Mesendoderm (in vitro differentiated cells): ENCODE results near the gene ABCA1.

Source experiments
- DNase-seq: peaks from one replicate; pipeline ENCODE4 v3.0.0; 2013
- H2AK5ac ChIP-seq: 2 replicates; pipeline ENCODE4 v1.6.1; 2013; ENCODE audit warnings: low read length, inconsistent platforms
- H2BK120ac ChIP-seq: 2 replicates; pipeline ENCODE4 v1.6.1; 2013; ENCODE audit warnings: low read depth, mild to moderate bottlenecking, low read length, moderate library complexity, mixed read lengths
- H2BK15ac ChIP-seq: replicated peaks from 2 replicates; pipeline ENCODE4 v1.6.1; 2013; ENCODE audit warnings: low read depth, mild to moderate bottlenecking, moderate library complexity
- H2BK5ac ChIP-seq: 2 replicates; pipeline ENCODE4 v1.6.1; 2013; ENCODE audit warnings: low read length, inconsistent platforms
- H3K18ac ChIP-seq: 2 replicates; pipeline ENCODE4 v1.6.1; 2013; ENCODE audit warnings: mild to moderate bottlenecking, low read length, mixed read lengths
- H3K23ac ChIP-seq: one replicate; pipeline ENCODE4 v1.6.1; 2013; ENCODE audit warnings: low read length
- H3K27ac ChIP-seq: 2 replicates; pipeline ENCODE4 v1.5.1; 2013; ENCODE audit warnings: low read depth, mild to moderate bottlenecking, inconsistent platforms, low read length, moderate library complexity
- H3K27me3 ChIP-seq: 2 replicates; pipeline ENCODE4 v1.6.1; 2013; ENCODE audit warnings: low read length, control low read depth, mild to moderate bottlenecking, inconsistent platforms; ENCODE audit not compliant: insufficient read depth, poor library complexity
- H3K36me3 ChIP-seq: 2 replicates; pipeline ENCODE4 v1.6.1; 2013; ENCODE audit warnings: low read length, inconsistent platforms; ENCODE audit not compliant: control insufficient read depth, insufficient read depth
- H3K4ac ChIP-seq: one replicate; pipeline ENCODE4 v1.6.1; 2013; ENCODE audit warnings: low read depth, mild to moderate bottlenecking, low read length, moderate library complexity
- H3K4me1 ChIP-seq: 2 replicates; pipeline ENCODE4 v1.6.1; 2013; ENCODE audit warnings: low read depth, low read length, inconsistent platforms; ENCODE audit not compliant: control insufficient read depth
- H3K4me2 ChIP-seq: 2 replicates; pipeline ENCODE4 v1.6.1; 2013; ENCODE audit warnings: low read length
- H3K4me3 ChIP-seq: 2 replicates; pipeline ENCODE4 v1.5.1; 2013; ENCODE audit warnings: mild to moderate bottlenecking, low read length
- H3K56ac ChIP-seq: one replicate; pipeline ENCODE4 v1.6.1; 2013; ENCODE audit warnings: low read length
- H3K79me1 ChIP-seq: 2 replicates; pipeline ENCODE4 v1.6.1; 2013; ENCODE audit warnings: low read length, inconsistent platforms
- H3K79me2 ChIP-seq: 2 replicates; pipeline ENCODE4 v1.6.1; 2013; ENCODE audit warnings: mild to moderate bottlenecking, low read length; ENCODE audit not compliant: control insufficient read depth, insufficient read depth
- H3K9ac ChIP-seq: 2 replicates; pipeline ENCODE4 v1.6.1; 2013; ENCODE audit warnings: low read length, inconsistent platforms
- H4K5ac ChIP-seq: one replicate; pipeline ENCODE4 v1.6.1; 2013; ENCODE audit warnings: low read length
- H4K8ac ChIP-seq: one replicate; pipeline ENCODE4 v1.6.1; 2013; ENCODE audit warnings: low read depth, mild to moderate bottlenecking, control low read depth, low read length, moderate library complexity
- WGBS: extraction: QIAGEN DNeasy Blood & Tissue Kit; methylation state at CpG from one replicate; pipeline ENCODE4 v1.1.7; 2013; ENCODE audit warnings: low lambda C conversion rate, missing lambda C conversion rate; ENCODE audit not compliant: insufficient coverage; ENCODE audit errors: extremely low coverage; 5-methylcytosine and 5-hydroxymethylcytosine counted together

The ABCA1 gene

DNA sequence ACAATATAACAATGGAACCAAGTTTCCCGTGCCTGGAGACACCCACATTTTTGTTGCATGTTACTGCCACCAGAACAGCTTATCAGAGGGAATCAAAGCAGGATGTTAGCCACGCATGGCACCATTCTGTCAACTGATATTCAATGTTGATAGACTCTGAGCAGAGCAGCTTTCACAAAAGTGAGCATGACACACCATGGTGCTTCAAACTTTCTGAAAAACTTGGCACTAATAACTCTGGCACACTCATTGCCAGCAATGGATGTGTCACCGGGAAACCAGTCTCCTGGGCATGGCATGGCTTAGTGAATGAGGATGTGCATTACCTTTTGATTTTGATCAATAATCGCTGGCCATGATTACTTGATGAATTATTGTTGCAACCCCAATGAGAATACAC lies 144.4 kb downstream of the ABCA1 start:
- H3K27ac ChIP-seq: no peak overlapping the region
- DNase-seq: no peak
- no peak overlapping the region for H2BK120ac ChIP-seq
- no peak overlapping the region for H4K5ac ChIP-seq
- no peaks in the 10 kb centered on the region for H3K79me2 ChIP-seq
- no peak overlapping the region for H3K9ac ChIP-seq
- no peaks in the 10 kb centered on the region for H3K36me3 ChIP-seq
- no peak overlapping the region for H3K4me3 ChIP-seq
- no peak overlapping the region for H3K56ac ChIP-seq
- H2BK5ac ChIP-seq: no peak overlapping the region
- WGBS: no CpG with 5 or more reads among the region's 4 CpGs
- H3K23ac ChIP-seq: peak overlapping the region; percentile 33
- H2BK15ac ChIP-seq: no peak overlapping the region
- no peak overlapping the region for H3K4me2 ChIP-seq
- no peak overlapping the region for H4K8ac ChIP-seq
- no peak overlapping the region for H2AK5ac ChIP-seq
- H3K79me1 ChIP-seq: no peaks in the 10 kb centered on the region
- no peak overlapping the region for H3K4ac ChIP-seq
- H3K27me3 ChIP-seq: no peaks in the 10 kb centered on the region
- no peak overlapping the region for H3K18ac ChIP-seq
- H3K4me1 ChIP-seq: no peaks in the 10 kb centered on the region

DNA sequence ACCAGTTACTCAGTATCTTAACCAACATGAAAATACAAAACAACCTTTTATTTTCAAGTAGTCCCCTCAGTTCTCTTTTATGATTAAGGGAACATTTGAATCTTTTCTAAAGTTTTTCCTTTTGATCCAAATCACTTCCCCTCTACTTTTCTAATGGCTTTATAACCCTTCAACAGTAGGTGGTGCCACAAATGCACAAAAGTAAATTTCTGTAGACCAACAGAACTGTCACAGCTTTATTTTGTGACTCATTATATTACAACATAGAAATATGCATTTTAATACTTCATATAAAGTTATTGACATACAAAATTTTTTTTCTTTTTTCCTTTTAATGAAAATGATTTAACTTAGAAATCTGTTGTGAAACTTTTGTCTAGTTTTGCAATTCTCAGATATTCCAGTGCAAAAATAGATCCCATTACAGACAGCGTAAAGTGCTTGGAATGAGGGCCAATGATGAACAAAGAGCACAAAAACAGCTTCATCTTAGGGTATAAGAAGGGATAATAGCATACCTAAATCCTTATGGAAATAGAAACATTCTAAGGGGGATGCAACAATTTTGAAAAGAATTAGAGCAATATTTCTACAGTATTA lies 147.1 kb downstream of the ABCA1 start:
- no peaks in the 10 kb centered on the region for H3K27me3 ChIP-seq
- no peaks in the 10 kb centered on the region for H3K79me2 ChIP-seq
- H4K5ac ChIP-seq: no peak overlapping the region
- H3K27ac ChIP-seq: no peak overlapping the region
- H3K9ac ChIP-seq: no peak overlapping the region
- no peak overlapping the region for H3K23ac ChIP-seq
- no peaks in the 10 kb centered on the region for H3K4me1 ChIP-seq
- H2AK5ac ChIP-seq: no peak overlapping the region
- H3K4ac ChIP-seq: no peak overlapping the region
- no peaks in the 10 kb centered on the region for H3K36me3 ChIP-seq
- no peak overlapping the region for H2BK15ac ChIP-seq
- no peak overlapping the region for H3K56ac ChIP-seq
- H3K79me1 ChIP-seq: no peaks in the 10 kb centered on the region
- H3K4me3 ChIP-seq: no peak overlapping the region
- no peak overlapping the region for H3K4me2 ChIP-seq
- H2BK120ac ChIP-seq: no peak overlapping the region
- peak; percentile 10 for DNase-seq
- H2BK5ac ChIP-seq: no peak overlapping the region
- no peak overlapping the region for H3K18ac ChIP-seq
- WGBS: no CpG with 5 or more reads among the region's 1 CpG
- H4K8ac ChIP-seq: no peak overlapping the region

DNA sequence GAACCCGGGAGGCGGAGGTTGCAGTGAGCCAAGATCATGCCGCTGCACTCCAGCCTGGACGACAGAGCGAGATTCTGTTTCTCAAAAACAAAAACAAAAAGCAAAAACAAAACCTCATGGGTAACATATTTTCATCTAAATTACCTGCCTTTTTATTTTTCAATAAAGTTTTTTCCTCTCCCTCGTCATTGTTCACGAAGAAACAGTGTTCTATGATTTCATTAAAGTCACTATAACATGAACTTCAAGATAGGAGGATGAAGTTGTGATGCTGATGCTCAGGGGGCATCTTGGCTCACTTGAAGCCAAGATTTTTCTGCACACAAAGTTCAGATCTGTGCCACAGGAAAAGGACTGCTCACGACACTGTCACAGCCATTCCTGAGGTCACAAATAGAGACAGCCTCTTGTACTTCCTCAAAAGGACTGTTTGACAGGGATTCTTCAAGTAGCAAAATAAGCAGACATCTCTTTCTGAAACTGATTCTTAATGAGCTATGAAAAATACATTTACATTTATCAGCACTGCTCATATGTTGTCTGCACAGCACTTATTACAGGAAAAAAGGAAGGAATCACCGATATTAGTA lies 147.9 kb downstream of the ABCA1 start:
- Histone ChIP-seq H3K56ac (no peak overlapping the region), H3K18ac (no peak overlapping the region), H2BK15ac (no peak overlapping the region), H2BK120ac (no peak overlapping the region), H3K23ac (no peak overlapping the region), H2BK5ac (no peak overlapping the region), H3K79me2 (no peaks in the 10 kb centered on the region), H3K4me2 (no peak overlapping the region), H3K79me1 (no peaks in the 10 kb centered on the region), H2AK5ac (no peak overlapping the region), H3K27ac (no peak overlapping the region), H3K4ac (no peak overlapping the region), H3K9ac (no peak overlapping the region), H4K5ac (no peak overlapping the region), H3K27me3 (no peaks in the 10 kb centered on the region), H3K4me3 (no peak overlapping the region), H3K4me1 (no peaks in the 10 kb centered on the region), H3K36me3 (no peaks in the 10 kb centered on the region), H4K8ac (no peak overlapping the region)
- no peak for DNase-seq
- no CpG with 5 or more reads among the region's 9 CpGs for WGBS

DNA sequence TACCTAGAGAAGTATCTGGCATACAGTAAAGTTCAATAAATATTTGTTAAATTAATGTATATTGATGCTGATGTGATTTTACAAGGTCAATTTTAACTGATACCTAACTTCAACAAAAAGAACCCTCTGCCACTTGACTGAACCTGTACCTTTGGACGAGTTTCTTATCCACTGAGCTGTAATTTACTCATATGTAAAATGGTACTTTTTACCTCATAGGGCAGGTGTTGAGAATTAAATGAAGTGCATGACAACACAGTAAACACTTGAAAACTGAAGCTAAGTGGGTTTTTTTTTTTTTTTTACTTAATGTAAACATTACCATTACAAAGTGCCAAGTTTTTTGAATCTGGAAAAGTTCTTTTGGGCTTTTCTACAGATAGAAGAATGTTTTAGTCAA lies 148.6 kb downstream of the ABCA1 start:
- Histone ChIP-seq H3K23ac (no peak overlapping the region), H3K27ac (no peak overlapping the region), H3K4me1 (no peaks in the 10 kb centered on the region), H3K4ac (no peak overlapping the region), H4K5ac (no peak overlapping the region), H3K27me3 (no peaks in the 10 kb centered on the region), H3K9ac (no peak overlapping the region), H2BK120ac (no peak overlapping the region), H2BK5ac (no peak overlapping the region), H3K56ac (no peak overlapping the region), H4K8ac (no peak overlapping the region), H3K36me3 (no peaks in the 10 kb centered on the region), H3K4me2 (no peak overlapping the region), H3K79me1 (no peaks in the 10 kb centered on the region), H3K79me2 (no peaks in the 10 kb centered on the region), H3K18ac (no peak overlapping the region), H3K4me3 (no peak overlapping the region), H2BK15ac (no peak overlapping the region), H2AK5ac (no peak overlapping the region)
- no peak for DNase-seq
- WGBS: no CpG with 5 or more reads among the region's 1 CpG

DNA sequence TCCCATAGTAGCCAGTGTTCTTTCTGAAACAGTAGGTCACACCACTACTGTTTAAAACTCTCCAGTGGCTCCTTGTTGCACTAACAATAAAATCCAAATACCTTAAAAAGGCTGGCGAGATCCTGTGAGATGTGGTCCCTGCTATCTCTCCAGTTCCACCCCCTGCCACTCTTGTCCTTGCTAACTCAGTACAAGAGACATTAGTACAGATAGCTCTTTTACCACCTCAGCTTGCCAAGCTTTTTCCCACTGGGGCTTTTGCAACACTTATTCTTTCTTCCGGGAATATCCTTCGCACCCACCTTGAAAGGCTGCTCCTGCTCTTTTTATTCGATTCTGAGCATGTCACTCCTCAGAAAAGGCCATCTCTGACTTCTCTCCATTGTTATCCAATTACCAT lies 149.2 kb downstream of the ABCA1 start:
- H4K5ac ChIP-seq: no peak overlapping the region
- H3K27me3 ChIP-seq: no peaks in the 10 kb centered on the region
- H3K79me2 ChIP-seq: no peaks in the 10 kb centered on the region
- no peak overlapping the region for H2AK5ac ChIP-seq
- no peak overlapping the region for H3K23ac ChIP-seq
- no peaks in the 10 kb centered on the region for H3K4me1 ChIP-seq
- no peaks in the 10 kb centered on the region for H3K36me3 ChIP-seq
- WGBS: no CpG with 5 or more reads among the region's 4 CpGs
- H3K4me2 ChIP-seq: no peak overlapping the region
- H3K9ac ChIP-seq: no peak overlapping the region
- no peak overlapping the region for H2BK15ac ChIP-seq
- H3K18ac ChIP-seq: no peak overlapping the region
- H3K27ac ChIP-seq: no peak overlapping the region
- no peak overlapping the region for H2BK5ac ChIP-seq
- no peak overlapping the region for H2BK120ac ChIP-seq
- H4K8ac ChIP-seq: no peak overlapping the region
- H3K4me3 ChIP-seq: no peak overlapping the region
- no peaks in the 10 kb centered on the region for H3K79me1 ChIP-seq
- H3K56ac ChIP-seq: no peak overlapping the region
- peak; percentile 57 for DNase-seq
- no peak overlapping the region for H3K4ac ChIP-seq

DNA sequence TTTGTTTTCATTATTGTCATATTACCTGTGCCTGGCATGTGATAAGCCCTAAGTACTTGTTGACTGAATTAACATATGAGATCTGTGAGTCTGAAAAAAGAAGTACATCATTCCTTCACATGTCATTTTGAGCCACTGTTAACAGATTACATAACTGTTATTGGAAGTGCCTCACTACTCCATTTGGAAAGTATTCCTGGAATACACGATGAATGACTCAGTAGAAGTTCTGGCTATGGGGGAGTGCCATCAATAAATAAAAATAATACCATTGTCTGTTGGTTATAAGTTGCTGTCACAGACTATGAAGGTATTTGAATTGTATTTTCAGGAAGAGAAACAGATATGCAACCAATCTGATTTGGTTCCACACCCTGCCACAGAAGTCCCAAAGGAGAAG lies 151.2 kb downstream of the ABCA1 start:
- Histone ChIP-seq H3K23ac (no peak overlapping the region), H2BK15ac (no peak overlapping the region), H3K56ac (no peak overlapping the region), H4K8ac (no peak overlapping the region), H3K4me1 (no peaks in the 10 kb centered on the region), H3K79me2 (no peaks in the 10 kb centered on the region), H3K27me3 (no peaks in the 10 kb centered on the region), H3K4me2 (no peak overlapping the region), H3K4ac (no peak overlapping the region), H3K27ac (no peak overlapping the region), H2BK5ac (no peak overlapping the region), H4K5ac (no peak overlapping the region), H3K4me3 (no peak overlapping the region), H2AK5ac (no peak overlapping the region), H2BK120ac (no peak overlapping the region), H3K9ac (no peak overlapping the region), H3K79me1 (no peaks in the 10 kb centered on the region), H3K18ac (no peak overlapping the region), H3K36me3 (no peaks in the 10 kb centered on the region)
- no CpG with 5 or more reads among the region's 1 CpG for whole genome bisulfite sequencing
- DNase-seq: no peak
